SW 1271 (cell line): ENCODE data around the gene RALGPS1.
A peak's percentile ranks its signal among the peaks of the same experiment; 100 is the strongest.

Experiments
- DNase-seq, 2 experiments: peaks; one replicate each; lab custom pipeline; 2025; lab: John Stamatoyannopoulos, UW

Gene RALGPS1

GRCh38 chr9:126907058-126907457 is 7.5 kb upstream of the RALGPS1 start:
- no peak for DNase-seq

GRCh38 chr9:126915281-126915816 is 767 bp downstream of the RALGPS1 start:
- DNase-seq, result no peak

DNA sequence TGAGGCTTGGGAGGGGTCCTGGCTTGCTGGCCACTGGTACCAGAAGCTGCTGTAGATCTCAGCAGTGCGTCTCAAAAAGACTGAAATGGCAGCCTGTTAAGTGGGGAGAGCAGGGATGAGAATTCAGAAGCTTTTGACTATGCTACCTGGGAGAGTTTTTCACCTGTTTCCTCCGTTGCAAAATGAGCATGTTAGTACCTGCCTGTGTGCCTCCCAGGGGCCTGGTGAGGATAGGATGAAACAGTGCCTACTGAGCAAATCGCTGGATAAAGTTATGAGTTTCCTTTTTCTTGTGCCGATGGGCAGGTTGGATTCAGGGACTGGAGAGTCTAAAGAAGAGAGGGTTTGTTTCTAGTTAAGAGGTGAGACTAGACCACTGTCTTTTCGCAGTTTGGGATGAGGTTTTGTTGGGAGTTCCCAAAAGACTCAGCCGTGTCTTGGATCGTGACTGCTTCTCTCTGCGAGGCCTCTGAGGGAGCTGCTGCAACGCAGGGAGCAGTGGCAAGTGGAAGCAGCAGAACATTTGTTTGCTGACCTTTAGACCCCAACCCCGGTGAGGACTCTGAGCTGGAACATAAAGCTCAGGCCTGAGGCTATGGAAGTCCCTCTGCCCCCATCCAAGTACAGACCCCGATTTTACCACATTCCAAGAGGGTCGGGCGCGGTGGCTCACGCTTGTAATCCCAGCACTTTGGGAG is 1.4 kb downstream of the RALGPS1 start:
- DNase-seq, result no peak

DNA sequence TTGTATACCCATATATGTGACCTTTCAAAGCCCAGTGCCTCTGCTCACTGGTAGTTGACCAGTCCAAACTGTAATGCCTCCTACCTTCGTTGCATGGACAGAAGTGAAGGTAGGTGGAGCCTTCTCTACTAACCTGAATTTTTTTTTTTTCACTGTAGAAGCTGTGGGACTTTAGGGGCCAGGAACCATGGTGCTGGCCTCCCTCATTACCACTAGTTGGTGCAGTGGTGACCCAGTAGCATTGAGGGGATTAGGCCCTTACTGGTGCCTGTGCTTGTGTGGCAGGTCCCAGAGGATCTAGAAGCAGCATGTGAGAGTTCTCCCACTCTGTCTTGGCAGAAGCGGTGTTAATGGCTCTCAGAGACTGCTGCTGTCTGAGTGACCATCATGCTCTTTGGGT is 2.3 kb downstream of the RALGPS1 start:
- DNase-seq, result peak; percentile 27 to 41

DNA sequence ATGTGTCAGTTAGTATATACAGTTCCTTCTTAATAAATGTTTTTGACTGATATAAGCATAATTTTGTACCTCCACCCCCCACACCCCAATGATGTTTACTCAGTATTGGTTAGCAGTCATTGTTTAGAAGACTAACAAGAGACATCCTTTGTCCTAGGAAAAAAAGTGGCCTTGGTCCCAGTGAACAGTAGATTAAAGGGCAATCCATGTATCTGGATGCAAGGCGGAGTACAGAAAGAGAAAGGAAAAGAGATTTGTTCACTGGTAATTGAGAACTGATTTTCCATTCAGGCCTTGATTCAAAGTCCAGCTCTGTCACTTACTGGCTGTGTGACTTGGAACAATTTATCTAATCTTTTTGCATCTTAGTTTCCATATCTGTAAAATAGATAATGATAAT is 4.6 kb downstream of the RALGPS1 start:
- DNase-seq, result no peak

DNA sequence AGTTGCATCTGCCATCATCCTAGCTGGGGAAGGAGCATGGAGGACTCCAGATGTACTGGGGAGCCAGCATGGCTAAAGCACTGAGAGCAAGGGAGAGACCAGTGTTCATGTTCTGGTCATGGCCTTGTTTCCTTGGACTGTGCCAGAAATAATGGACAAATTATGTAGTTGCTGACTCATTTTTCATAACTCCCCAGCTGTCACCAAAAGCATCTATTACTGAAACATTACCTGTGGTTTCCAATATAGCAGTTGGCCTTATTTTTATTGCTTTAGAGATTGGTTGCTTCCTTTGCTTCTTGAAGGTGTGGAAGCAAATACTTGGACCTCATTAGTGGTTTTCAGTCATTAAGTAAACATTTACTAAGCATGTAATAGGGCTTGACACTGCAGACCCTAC is 11.3 kb downstream of the RALGPS1 start:
- no peak for DNase-seq

- no peak for DNase-seq
Observed at GRCh38 chr9:126926364-126926763, 11.8 kb downstream of the RALGPS1 start.

DNA sequence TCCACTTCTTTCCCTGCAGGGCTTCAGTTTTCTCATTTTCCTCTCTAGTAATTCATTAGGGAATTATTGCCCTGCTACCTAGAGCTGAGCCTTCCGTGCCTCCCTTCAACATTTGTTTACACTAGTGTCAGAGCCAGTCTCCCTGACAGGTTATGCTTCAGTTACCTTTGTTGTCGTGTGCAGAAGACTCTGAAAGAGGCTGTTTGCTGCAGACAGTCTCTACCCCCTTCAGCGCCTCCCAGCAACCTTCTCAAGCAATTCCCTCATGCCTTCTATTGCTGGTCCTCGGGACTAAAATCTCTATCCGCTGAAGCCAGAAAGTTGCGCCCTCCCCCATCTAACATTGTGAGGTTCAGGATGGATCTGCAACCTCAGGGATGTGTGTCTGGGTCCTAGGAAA is 12.8 kb downstream of the RALGPS1 start:
- DNase-seq, result no peak

DNA sequence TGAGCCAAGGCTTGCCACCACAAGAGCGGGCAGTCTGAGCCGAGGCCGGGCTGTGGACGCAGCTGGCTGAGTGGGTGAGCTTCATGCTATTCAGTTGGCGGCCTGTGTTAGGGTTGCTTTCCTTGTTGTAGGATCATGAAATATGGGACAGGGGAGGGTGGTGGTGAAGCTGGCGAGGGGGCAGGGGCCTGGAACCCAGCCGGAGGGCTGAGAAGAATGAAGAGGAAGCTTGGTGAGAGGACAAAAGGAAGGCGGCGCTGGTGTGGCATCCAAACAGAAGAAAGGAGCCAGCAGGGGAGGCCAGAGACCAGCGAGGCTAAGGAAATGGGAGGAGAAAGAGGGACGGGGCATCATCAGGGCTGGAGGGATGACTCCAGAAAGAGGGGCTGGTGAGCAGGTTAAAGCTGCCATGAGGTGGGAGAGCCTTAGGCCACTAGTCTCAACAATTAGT is 18.3 kb downstream of the RALGPS1 start:
- no peak for DNase-seq

DNA sequence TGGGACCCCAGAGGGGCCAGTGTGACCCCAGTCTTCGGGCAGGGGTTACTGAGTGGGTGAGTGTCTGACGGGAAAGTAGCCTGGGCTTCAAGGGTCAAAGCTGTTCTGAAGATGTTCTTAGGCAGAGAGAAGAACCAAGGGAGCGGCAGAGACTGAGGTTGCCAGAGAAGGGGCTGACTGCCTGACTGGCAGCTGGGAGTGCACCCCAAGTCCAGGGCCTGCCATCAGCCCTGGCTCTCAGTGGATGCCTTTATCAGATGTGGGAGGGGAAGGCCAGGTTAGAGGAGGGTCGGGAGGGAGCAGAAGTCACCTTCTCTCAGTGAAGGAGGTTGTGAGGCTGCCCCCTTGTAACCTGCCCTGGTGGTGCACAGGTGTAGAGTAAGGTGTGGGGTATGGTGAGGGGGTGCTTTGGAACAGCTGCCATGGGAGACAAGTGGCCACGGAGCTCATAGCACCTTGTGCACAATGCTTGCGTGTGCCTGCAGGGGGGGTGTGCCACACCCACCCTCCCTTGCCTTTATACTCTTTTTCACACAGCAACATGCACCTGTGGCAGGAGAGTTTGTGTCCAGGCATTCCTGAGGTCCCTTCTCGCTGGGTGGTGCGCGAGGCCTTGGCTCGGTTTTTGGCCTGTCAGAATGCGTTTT is 18.9 kb downstream of the RALGPS1 start:
- DNase-seq, result no peak

DNA sequence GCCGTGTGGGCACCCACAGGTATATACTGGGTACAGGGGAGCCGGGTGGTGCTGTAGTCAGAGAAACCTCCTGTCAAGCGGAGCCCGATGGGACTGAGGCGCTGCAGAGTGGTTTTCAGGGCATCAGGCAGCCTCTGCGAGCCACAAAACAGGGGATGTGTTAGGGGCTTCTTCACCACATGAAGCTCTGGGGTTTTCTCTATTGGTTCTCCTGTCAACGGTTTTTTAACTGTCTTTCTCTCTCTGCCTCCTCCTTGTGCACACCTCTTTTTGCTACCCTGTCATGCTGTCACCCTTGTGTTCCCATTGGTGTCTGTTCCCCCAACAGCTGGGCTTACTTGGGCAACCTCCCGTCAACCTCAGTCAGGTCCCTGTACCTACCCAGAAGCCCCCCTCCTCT is 19.9 kb downstream of the RALGPS1 start:
- DNase-seq, result no peak

DNA sequence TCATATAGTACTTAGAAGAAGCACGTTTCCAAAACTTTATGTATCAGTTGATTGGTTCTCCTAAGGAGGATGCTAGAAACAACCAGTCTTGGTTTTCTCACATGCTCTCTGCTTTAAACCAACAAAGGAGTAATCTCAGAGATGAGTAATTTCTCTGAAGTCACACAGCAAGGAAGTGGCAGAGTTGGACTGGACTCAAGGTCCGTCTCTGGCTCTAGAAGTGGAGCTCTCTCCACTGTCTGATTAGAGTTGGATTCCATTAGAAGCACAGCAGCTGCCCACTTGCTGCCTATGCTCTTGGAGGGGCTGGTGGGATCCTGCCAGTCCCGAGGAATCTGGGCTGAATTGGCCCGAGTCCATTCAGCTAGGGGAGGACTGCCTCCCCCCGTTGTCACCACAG is 21.0 kb downstream of the RALGPS1 start:
- DNase-seq, result no peak

DNA sequence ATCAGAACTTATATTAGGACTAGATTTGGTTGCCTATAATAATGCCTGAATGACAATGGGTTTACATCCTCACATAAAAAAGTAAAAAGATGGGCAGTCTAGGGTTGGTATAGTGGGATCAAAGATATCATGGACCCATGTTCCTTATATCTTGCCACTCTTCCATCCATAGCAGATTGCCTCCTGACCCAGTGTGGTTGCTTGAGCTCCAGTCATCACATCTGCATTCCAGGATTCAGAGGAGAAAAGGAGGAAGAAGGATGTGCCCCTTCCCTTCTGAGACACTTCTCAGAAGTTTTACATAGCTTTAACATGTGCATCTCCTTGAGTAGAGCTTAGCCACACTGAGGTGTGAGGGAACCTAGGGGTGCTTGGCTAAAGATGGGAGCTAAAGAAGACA is 22.9 kb downstream of the RALGPS1 start:
- no peak for DNase-seq

DNA sequence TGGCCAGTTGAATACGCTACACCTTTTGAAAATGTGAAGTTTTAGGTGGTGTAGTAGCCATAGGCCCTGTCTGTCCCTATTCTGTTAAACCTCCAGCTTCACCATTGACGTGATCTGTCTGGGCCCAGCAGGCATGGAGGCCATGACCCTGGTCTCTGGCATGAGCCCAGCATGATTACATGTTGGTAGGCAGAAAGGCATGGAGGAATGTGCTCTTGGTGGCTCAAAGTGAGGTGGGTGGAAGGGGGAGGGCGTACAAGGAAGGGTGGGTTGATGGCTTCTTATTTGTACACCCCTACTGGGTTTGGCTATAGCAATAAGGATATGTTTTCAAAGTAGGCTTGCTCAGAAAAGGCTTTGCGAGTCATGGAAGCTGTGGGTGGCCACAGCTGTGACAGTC is 23.7 kb downstream of the RALGPS1 start:
- DNase-seq, result no peak

- no peak for DNase-seq
Observed at GRCh38 chr9:126939821-126940221, 25.2 kb downstream of the RALGPS1 start.

GRCh38 chr9:126942399-126942798 is 27.8 kb downstream of the RALGPS1 start:
- no peak for DNase-seq

GRCh38 chr9:126945682-126946081 is 31.1 kb downstream of the RALGPS1 start:
- no peak for DNase-seq

DNA sequence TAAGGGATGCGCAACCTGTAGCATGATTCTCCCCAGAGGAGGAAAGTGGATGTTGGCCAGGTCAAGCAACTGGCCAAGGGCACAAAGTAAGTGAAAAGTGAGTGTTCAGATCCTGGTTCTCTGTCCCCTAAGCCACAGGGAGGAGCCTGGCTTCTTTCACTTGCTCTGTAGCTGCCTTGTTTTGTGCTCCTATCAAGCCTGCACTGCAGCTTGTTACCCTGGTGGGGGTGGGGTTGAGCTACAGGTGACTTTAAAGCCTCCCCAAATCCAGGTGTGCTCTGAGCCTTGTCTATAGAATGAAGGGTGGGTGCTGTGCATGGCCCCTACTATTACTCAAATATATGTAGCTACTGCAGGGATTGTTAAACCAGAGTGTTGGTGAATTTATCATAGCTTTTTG is 32.9 kb downstream of the RALGPS1 start:
- DNase-seq, result no peak

DNA sequence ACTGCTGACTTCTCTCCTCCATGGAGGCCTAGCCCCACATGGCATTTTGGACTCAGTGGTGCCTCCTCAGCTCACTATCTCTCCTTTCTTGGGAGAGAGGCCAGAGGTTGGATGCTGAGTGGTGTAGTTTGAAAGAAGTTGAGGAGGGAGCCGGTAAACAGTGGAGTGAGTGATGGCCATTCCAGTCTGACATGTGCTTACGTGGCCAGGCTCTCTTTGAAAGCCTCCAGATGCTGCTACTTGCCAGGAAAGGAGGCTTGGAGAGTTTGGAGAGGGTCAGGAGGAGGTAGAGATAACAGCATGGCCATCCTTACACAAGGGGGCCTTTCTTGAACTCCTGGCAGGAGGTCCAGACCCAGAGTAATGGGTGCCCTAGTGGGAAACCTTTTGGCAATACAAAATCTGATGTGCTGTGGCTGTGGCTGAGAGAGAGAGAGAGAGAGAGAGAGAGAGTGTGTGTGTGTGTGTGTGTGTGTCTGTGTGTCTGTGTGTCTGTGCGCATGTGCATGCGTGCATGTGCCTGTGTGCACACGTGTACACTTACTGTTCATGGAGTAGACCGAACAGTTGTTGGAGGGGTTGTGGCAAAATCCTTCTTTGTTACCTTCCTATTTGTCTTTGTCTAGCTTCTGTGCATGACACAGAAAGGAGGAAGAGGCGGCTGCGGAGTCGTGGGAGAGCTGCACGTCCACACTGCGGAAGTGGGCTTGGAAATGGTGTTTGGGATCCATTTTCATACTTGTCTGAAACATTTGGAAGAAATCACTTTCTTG is 37.8 kb downstream of the RALGPS1 start:
- DNase-seq, result no peak

- no peak for DNase-seq
Observed at GRCh38 chr9:126953041-126953809, 38.6 kb downstream of the RALGPS1 start.

GRCh38 chr9:126955811-126956210 is 41.2 kb downstream of the RALGPS1 start:
- no peak for DNase-seq
